ENCODE data around the gene HTR2A.

DNA sequence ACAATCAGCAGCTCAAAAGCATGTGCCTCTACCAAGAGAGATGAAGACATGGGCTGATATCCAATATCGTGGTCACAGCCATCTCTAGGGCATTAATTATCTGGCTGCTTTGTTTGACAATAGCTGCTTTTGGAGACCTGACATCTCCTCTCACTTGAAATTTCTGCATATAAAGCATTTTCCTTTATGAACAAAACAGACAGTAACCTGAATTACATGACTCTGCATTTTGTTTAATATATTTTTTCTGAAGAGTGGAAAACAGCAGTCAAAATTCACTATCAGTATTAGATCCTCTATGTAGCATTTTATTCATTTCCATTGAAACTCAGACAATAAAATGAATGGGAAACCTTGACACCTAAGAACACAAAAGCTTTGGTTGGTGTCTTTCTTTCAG lies 57.5 kb downstream of the HTR2A start:
- TF ChIP-seq ZNF263 (CRISPR knock-in tag; IDR thresholded peaks at IDR 0.05; ENCODE audit: low read depth): no peak
- no peak for TF ChIP-seq KAT7 (CRISPR knock-in tag; IDR thresholded peaks at IDR 0.05; ENCODE audit: borderline replicate concordance)
- TF ChIP-seq, protein P1, sequence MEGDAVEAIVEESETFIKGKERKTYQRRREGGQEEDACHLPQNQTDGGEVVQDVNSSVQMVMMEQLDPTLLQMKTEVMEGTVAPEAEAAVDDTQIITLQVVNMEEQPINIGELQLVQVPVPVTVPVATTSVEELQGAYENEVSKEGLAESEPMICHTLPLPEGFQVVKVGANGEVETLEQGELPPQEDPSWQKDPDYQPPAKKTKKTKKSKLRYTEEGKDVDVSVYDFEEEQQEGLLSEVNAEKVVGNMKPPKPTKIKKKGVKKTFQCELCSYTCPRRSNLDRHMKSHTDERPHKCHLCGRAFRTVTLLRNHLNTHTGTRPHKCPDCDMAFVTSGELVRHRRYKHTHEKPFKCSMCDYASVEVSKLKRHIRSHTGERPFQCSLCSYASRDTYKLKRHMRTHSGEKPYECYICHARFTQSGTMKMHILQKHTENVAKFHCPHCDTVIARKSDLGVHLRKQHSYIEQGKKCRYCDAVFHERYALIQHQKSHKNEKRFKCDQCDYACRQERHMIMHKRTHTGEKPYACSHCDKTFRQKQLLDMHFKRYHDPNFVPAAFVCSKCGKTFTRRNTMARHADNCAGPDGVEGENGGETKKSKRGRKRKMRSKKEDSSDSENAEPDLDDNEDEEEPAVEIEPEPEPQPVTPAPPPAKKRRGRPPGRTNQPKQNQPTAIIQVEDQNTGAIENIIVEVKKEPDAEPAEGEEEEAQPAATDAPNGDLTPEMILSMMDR (IDR thresholded peaks at IDR 0.05): no peak
- TF ChIP-seq, protein P2, sequence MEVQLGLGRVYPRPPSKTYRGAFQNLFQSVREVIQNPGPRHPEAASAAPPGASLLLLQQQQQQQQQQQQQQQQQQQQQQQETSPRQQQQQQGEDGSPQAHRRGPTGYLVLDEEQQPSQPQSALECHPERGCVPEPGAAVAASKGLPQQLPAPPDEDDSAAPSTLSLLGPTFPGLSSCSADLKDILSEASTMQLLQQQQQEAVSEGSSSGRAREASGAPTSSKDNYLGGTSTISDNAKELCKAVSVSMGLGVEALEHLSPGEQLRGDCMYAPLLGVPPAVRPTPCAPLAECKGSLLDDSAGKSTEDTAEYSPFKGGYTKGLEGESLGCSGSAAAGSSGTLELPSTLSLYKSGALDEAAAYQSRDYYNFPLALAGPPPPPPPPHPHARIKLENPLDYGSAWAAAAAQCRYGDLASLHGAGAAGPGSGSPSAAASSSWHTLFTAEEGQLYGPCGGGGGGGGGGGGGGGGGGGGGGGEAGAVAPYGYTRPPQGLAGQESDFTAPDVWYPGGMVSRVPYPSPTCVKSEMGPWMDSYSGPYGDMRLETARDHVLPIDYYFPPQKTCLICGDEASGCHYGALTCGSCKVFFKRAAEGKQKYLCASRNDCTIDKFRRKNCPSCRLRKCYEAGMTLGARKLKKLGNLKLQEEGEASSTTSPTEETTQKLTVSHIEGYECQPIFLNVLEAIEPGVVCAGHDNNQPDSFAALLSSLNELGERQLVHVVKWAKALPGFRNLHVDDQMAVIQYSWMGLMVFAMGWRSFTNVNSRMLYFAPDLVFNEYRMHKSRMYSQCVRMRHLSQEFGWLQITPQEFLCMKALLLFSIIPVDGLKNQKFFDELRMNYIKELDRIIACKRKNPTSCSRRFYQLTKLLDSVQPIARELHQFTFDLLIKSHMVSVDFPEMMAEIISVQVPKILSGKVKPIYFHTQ (CRISPR knock-in tag; IDR thresholded peaks at IDR 0.05): no peak
- no peak for TF ChIP-seq ESRRA (CRISPR knock-in tag; IDR thresholded peaks at IDR 0.05; ENCODE audit: borderline replicate concordance)
- TF ChIP-seq ZNF232 (CRISPR knock-in tag; IDR thresholded peaks at IDR 0.05): no peak
- TF ChIP-seq ZMAT4 (CRISPR knock-in tag; IDR thresholded peaks at IDR 0.05): no peak
- no peak for TF ChIP-seq USF2 (CRISPR knock-in tag; IDR thresholded peaks at IDR 0.05)
- no peak for TF ChIP-seq SP1 (CRISPR knock-in tag; conservative IDR thresholded peaks at IDR 0.05)

Data from WTC11 (cell line).